Fibroblast of villous mesenchyme (primary cell): ENCODE measurements around the gene ONECUT3. TPM values are rescaled to one million over a fixed set of nuclear protein-coding genes. Genes with fewer than 3 reads are reported as not detected.

Source experiments
- DNase-seq: peaks from one replicate; pipeline ENCODE4 v3.0.0-alpha.2; 2010; ENCODE audit warnings: low read depth
- H3K4me3 ChIP-seq: 2 replicates; pipeline ENCODE4 v1.5.1; 2011; ENCODE audit warnings: low read depth, mild to moderate bottlenecking, low read length
- total RNA-seq: library from RNA; depleted of rRNA; stranded (reverse); fragments of >200 nt; gene quantifications from 2 replicates; pipeline ENCODE4 v1.2.3, GENCODE V29; 2012
- TF ChIP-seq, protein P1 (sequence below): IDR thresholded peaks from 2 replicates; pipeline ENCODE4 v1.5.1; 2012; ENCODE audit warnings: low read depth, mild to moderate bottlenecking, low read length; ENCODE audit not compliant: insufficient read depth

Gene ONECUT3
- total RNA-seq, 1 donor = not detected

DNA sequence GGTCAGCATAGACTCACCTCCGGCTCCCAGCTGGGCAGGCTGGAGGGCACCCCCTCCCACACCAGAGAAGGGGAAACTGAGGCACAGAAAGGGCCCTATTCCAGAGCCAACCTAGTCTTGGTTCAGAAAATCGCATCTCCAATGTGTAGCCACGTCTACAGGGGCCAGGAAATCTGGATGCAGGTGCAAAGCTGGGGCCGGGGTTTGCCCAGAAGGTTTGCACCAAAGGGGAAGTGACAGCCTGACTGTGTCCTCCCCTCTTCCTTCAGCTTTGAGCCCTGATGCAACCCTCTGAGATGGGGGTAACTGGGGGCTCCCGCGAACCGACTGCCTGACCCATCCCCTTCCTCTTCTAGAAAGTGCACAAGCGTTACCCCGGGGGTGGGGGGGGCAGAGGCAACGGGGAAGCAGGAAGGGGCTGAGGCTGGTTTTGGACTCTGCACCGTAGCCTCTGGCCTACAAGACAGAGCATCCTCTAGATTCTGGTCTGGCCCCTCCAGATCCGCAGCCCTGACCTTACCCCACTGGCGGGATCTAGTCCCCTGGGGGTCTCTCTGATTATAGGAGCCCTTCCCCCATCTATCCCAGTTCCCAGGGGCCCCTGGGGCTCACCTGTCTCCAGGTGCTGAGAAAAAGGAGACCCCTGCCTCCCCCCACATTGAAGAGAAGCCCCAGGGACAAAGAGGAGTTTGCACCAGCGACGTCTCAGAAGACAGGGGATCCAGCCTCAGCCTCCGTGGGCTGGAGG lies 1.1 kb upstream of the ONECUT3 start:
- H3K4me3 ChIP-seq = no peak overlapping the region
- TF ChIP-seq, protein P1, sequence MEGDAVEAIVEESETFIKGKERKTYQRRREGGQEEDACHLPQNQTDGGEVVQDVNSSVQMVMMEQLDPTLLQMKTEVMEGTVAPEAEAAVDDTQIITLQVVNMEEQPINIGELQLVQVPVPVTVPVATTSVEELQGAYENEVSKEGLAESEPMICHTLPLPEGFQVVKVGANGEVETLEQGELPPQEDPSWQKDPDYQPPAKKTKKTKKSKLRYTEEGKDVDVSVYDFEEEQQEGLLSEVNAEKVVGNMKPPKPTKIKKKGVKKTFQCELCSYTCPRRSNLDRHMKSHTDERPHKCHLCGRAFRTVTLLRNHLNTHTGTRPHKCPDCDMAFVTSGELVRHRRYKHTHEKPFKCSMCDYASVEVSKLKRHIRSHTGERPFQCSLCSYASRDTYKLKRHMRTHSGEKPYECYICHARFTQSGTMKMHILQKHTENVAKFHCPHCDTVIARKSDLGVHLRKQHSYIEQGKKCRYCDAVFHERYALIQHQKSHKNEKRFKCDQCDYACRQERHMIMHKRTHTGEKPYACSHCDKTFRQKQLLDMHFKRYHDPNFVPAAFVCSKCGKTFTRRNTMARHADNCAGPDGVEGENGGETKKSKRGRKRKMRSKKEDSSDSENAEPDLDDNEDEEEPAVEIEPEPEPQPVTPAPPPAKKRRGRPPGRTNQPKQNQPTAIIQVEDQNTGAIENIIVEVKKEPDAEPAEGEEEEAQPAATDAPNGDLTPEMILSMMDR = no peak
- DNase-seq = no peak

DNA sequence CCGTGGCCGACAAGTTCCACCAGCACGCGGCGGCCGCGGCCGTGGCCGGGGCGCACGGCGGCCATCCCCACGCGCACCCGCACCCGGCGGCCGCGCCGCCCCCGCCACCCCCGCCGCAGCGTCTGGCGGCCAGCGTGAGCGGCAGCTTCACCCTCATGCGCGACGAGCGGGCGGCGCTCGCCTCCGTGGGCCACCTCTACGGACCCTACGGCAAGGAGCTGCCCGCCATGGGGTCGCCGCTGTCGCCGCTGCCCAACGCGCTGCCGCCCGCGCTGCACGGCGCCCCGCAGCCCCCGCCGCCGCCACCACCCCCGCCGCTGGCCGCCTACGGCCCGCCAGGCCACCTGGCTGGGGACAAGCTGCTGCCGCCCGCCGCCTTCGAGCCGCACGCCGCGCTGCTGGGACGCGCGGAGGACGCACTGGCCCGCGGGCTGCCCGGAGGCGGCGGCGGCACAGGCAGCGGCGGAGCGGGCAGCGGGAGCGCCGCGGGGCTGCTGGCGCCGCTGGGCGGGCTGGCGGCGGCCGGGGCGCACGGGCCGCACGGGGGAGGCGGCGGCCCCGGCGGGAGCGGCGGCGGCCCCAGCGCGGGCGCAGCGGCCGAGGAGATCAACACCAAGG lies 821 bp downstream of the ONECUT3 start:
- no peak overlapping the region for H3K4me3 ChIP-seq
- TF ChIP-seq, protein P1 = no peak

DNA sequence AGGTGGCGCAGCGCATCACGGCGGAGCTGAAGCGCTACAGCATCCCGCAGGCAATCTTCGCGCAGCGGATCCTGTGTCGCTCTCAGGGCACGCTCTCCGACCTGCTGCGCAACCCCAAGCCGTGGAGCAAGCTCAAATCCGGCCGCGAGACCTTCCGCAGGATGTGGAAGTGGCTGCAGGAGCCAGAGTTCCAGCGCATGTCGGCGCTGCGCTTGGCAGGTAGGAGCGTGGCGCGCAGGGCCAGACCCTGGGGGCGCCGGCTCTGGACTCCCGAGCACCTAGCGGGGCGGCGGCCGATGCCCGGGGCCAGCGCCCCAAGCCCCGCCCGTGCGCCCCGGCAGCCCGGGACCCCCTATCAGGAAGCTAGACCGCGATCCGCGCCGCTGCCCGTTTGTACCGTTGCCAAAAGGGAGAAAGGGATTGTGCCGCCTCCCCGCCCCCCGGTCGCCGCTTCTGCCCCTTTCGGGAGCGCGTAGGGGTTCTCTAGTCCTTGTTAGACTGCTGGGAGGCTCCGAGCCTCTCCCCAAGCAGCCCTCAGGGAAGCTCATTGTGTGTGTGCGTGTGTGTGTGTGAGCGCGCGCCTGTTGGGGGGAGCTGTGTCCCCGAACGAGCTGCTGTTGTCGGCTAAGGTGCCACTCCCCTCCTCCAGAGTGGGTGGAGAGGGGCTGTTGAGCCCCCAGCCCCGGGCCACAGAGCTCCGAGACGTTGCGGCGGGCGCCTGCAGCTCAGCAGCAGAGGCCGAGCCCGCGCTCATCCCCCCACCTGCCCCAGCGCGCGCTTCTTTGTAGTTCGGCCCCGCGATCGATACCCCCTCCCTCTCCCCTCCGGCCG lies 1.5 kb downstream of the ONECUT3 start:
- H3K4me3 ChIP-seq = no peak overlapping the region
- DNase-seq = no peak

More for the DNA sequence above, 821 bp downstream of the ONECUT3 start:
- no peak for DNase-seq

DNA sequence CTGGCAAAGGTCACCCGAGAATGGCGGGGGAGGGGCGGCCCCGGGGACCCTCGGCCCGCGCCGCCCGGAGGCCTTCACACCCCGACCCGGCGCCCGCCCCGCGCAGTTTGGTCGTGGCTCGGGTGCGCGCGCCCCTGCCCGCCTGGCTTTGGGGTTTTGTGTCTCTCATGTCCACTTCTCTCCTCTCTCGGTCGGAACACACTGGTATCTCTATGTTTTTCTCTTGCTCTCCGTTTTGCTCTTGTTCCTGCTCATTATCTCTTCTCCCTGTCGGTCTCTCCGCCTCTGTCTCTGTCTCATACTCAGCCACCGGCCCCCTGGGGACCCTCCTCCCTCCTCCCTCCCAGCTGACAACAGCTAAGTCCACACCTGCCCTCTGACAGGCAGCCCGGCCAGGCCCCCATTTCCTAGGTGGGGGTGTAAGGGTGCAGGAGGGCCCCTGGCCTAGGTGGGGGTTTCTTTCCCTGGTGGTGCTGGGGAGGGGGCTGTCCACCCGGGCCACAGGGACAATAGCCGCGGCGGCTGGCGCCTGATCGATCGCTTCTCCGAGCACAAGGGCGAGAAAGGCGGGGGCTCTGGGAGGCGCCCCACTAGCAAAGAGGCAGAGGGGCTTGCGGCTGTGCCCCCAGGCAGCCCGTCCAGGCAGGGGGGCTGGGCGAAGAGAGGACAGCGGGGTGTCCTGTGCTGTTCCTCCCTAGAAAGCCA lies 2.3 kb downstream of the ONECUT3 start:
- no peak for DNase-seq
- TF ChIP-seq, protein P1 = no peak
- H3K4me3 ChIP-seq = no peak overlapping the region

More for the DNA sequence above, 1.5 kb downstream of the ONECUT3 start:
- TF ChIP-seq, protein P1 = no peak

DNA sequence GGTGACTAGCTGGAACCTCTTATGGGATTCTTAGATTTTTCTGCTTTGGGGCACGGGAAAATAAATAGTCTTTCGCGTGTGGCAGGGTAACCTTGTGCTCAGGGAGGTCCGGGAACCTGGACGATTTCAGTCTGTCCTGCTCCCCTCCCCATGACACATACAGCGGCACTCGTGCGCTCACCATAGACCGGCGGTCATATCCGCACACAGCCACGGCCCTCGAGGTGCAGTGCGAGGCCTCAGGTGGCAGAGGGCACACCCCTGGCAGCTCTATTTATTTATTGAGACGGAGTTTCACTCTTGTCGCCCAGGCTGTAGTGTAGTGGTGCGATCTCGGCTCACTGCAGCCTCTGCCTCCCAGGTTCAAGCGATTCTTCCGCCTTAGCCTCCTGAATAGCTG lies 3.0 kb downstream of the ONECUT3 start:
- TF ChIP-seq, protein P1 = no peak
- no peak for DNase-seq
- H3K4me3 ChIP-seq = no peak overlapping the region

DNA sequence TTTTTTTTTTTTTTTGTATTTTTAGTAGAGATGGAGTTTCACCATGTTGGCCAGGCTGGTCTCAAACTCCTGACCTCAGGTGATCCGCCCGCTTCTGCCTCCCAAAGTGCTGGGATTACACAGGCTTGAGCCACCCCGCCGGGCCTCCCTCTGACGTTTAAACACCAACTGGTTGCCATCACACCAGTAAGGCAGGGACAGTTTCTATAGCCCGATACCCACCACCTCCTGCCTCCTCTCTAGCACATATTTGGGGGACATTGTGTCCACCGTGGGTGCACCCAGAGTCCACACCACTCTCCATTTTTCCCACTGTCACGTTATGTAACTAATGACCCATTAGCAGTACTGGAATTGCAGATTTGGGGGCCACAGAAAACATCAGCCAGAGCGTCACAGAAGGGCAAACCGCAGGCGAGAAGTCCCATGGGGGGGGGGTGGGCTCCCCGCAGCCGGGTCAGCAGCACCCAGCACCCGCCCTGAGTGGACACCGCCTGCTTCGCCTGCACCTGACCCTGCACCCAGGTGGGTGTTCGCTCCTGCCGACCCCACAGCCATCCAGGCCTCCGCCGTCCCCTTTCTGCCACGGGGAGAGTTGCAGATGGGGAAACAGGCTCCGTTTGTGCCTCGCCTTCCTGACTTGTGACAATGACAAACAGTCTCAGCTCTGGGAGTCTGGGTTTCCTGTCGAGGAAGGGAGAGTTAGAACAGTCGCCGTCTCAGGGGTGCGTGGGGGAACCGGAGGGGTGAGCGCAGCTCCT lies 3.6 kb downstream of the ONECUT3 start:
- TF ChIP-seq, protein P1 = no peak
- no peak for DNase-seq

More for the DNA sequence above, 3.6 kb downstream of the ONECUT3 start:
- H3K4me3 ChIP-seq = no peak overlapping the region
